OCI-LY1 (cell line): ENCODE data around the gene HAUS8.
A peak's percentile ranks its signal among the peaks of the same experiment; 100 is the strongest.

ENCODE experiments used
- EZH2 ChIP-seq: fragments of 200-600 bp; sonication (generic), shearing (Covaris generic); IDR thresholded peaks from 2 replicates; pipeline ENCODE4 v1.8.0; 2017; ENCODE audit warnings: borderline replicate concordance, mixed run types, mild to moderate bottlenecking, antibody characterized with exemption, low read length, moderate library complexity, mixed read lengths
- TF ChIP-seq, protein P1 (sequence below): fragments of 200-600 bp; sonication (generic), shearing (Covaris generic); IDR thresholded peaks from 2 replicates; pipeline ENCODE4 v1.5.1; 2017; ENCODE audit warnings: mild to moderate bottlenecking, antibody characterized with exemption, low read length, moderate library complexity, mixed read lengths

DNA sequence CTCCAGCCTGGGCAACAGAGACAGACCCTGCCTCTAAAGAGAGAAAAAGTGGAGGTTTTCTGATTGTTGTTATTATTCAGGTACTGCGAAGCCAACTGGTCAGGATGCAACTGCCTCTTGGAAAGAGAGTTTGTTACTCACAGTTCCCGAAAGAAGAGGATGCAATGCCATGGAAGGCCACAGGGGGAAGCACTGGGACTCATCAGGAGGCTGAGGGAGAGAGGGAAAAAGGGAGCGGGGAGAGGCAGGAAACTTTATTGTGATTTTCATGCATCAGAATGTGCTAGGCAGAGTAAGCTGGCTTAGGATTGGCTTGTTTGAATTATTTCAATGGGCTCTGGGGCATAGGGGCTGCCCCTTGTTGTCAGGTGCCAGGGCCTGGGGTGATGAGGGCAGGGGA, 27.9 kb upstream of the HAUS8 start:
- TF ChIP-seq, protein P1, sequence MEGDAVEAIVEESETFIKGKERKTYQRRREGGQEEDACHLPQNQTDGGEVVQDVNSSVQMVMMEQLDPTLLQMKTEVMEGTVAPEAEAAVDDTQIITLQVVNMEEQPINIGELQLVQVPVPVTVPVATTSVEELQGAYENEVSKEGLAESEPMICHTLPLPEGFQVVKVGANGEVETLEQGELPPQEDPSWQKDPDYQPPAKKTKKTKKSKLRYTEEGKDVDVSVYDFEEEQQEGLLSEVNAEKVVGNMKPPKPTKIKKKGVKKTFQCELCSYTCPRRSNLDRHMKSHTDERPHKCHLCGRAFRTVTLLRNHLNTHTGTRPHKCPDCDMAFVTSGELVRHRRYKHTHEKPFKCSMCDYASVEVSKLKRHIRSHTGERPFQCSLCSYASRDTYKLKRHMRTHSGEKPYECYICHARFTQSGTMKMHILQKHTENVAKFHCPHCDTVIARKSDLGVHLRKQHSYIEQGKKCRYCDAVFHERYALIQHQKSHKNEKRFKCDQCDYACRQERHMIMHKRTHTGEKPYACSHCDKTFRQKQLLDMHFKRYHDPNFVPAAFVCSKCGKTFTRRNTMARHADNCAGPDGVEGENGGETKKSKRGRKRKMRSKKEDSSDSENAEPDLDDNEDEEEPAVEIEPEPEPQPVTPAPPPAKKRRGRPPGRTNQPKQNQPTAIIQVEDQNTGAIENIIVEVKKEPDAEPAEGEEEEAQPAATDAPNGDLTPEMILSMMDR: peak; percentile 60
- no peak for TF ChIP-seq EZH2
